Measurements from ENCODE around the gene ZNF556.
"Not testable (repeated sequence)": the region's sequence is repeated elsewhere in the genome, so short reads cannot be mapped to it uniquely, and the experiment has no call there.

ZNF556 gene

DNA sequence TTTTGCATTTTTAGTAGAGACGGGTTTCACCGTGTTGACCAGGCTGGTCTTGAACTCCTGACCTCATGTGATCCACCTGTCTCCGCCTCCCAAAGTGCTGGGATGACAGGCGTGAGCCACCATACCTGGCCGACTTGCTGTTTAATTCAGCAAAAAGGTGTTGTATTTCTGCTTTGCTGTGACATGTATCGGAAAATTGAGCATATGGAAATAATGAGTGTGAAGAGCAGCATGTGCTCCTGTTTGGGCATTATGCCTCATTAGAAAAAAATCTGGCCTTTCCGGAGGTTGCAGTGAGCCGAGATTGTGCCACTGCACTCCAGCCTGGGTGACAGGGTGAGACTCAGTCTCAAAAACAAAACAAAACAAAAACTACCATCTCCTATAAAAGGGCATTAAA is 23.4 kb downstream of the ZNF556 start:
- not testable (repeated sequence) for H3K9ac ChIP-seq (ENCODE audit: low read length)

DNA sequence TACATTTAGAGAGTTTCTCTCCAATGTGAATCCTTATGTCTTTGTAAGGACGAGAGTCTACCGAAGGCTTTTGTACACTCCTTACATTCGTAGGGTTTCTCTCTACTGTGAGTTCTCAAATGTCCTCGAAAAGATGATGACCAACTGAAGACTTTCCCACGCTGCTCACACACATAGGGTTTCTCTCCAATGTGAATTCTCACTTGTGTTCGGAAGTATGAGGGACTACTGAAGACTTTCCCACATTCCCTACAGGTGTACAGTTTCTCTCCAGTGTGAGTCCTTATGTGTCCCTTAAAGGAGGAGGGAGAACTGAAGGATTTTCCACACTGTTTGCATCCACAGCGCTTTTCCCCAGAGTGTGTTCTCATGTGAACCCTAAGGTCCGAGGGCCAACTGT is 29.6 kb downstream of the ZNF556 start:
- H3K4me3 ChIP-seq (ENCODE audit: low read length), result no peak overlapping the region
- H3K9ac ChIP-seq (ENCODE audit: low read length), result no peak overlapping the region
- no peaks in the 10 kb centered on the region for H3K27me3 ChIP-seq (ENCODE audit: control insufficient read depth, insufficient read depth, low read length)
- H3K36me3 ChIP-seq (ENCODE audit: control insufficient read depth, insufficient read depth, low read length), result no peaks in the 10 kb centered on the region
- H3K4me1 ChIP-seq (ENCODE audit: control insufficient read depth, insufficient read depth, low read length), result peaks cover under 1% of the 10 kb centered on the region
- H3K9me3 ChIP-seq (ENCODE audit: control insufficient read depth, low read length), result no peaks in the 10 kb centered on the region

More for the DNA sequence above, 23.4 kb downstream of the ZNF556 start:
- H3K4me3 ChIP-seq (ENCODE audit: low read length); H3K36me3 ChIP-seq (ENCODE audit: control insufficient read depth, insufficient read depth, low read length); H3K27me3 ChIP-seq (ENCODE audit: control insufficient read depth, insufficient read depth, low read length); H3K4me1 ChIP-seq (ENCODE audit: control insufficient read depth, insufficient read depth, low read length); H3K9me3 ChIP-seq (ENCODE audit: control insufficient read depth, low read length): not testable (repeated sequence)

DNA sequence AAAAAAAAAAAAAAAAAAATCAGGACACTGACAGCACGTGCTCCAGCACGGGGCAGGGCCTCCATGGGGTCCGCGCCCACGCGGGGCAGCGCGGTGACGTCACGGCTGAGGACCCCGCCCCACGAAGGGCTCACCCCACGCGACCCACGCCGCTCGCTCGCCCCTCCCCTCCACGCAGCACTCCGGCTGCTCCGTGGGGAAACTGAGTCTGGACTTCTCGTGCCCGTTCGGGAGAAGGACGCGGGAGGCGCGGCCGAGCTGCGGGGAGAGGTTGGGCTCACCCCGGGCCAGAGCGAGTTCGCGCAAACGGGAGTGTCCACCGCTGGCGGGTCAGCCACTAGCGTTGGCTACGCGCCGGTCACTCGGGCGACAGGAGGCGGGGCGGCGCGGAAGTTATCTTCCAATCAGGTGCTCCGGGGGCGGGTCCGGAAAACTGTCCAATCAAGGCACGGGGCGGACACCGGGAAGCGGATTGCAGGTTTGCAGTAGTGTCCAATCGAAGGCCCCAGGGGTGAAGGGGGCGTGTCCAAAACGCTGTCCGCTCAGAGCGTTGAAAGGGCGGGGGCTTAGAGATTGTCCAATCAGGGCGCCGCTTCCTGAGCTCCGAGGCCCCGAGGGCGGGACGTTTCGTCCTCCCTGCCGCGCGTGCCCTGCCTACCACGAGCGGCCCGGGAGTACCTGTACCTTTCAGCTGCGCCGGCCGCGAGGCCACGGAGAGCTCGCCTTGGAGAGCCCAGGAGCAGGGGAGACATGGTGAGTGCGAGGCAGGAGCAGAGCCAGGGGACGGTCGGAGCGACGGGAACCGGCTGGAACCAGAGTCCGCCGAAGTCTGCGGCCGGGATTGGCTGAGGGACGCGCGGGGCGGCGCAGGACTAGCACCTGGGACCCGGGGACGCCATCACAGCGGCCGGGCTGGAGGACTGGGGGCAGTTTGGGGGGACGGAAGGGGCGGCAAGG is 33.4 kb downstream of the ZNF556 start, which contains the start of gene ZNF57:
ZNF57 (plus strand) TSS at position 633 of the 957 bp plus-strand sequence; CDS start at position 751, 118 bp downstream.
- H3K36me3 ChIP-seq (ENCODE audit: control insufficient read depth, insufficient read depth, low read length), result no peaks in the 10 kb centered on the region
- no peaks in the 10 kb centered on the region for H3K9me3 ChIP-seq (ENCODE audit: control insufficient read depth, low read length)
- no peaks in the 10 kb centered on the region for H3K27me3 ChIP-seq (ENCODE audit: control insufficient read depth, insufficient read depth, low read length)
- peaks cover 21% of the 10 kb centered on the region for H3K4me1 ChIP-seq (ENCODE audit: control insufficient read depth, insufficient read depth, low read length)
- H3K9ac ChIP-seq (ENCODE audit: low read length), result peak within 1 kb of the TSS; percentile 81
- H3K4me3 ChIP-seq (ENCODE audit: low read length), result peak within 1 kb of the TSS; percentile 41

DNA sequence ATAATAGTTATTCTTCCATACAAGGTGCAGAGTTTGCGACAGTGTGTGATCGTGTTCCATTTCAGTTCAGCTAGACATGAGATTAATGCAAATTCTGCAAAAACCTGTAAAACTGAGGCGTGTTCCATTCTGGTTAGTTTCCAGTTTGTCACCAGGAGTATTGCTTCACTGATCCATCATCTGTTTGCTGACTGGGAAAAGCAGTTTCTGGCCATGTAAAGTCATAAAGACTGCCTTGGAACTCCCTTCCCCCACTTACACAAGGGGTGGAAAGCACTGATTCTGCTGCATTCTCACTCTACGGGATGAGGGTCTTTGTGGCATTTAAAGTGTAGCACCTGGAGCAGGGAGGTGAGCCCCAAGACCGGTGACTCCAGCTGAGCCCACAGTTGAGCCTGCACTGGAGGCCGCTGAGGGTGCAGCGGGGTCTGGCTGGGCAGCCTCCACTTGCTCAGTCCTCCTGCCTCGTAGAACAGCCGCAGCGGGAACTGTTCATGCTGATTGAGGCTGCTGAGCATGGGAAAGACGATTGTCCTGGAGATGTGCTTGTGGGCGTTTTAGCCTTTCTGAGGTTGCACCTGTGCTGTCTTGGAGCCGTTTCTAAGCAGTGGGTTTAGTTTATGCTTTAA is 35.6 kb downstream of the ZNF556 start:
- Histone ChIP-seq H3K27me3 (ENCODE audit: control insufficient read depth, insufficient read depth, low read length) (no peaks in the 10 kb centered on the region), H3K4me1 (ENCODE audit: control insufficient read depth, insufficient read depth, low read length) (peaks cover 21% of the 10 kb centered on the region), H3K4me3 (ENCODE audit: low read length) (no peak overlapping the region), H3K9ac (ENCODE audit: low read length) (no peak overlapping the region), H3K9me3 (ENCODE audit: control insufficient read depth, low read length) (no peaks in the 10 kb centered on the region), H3K36me3 (ENCODE audit: control insufficient read depth, insufficient read depth, low read length) (no peaks in the 10 kb centered on the region)

DNA sequence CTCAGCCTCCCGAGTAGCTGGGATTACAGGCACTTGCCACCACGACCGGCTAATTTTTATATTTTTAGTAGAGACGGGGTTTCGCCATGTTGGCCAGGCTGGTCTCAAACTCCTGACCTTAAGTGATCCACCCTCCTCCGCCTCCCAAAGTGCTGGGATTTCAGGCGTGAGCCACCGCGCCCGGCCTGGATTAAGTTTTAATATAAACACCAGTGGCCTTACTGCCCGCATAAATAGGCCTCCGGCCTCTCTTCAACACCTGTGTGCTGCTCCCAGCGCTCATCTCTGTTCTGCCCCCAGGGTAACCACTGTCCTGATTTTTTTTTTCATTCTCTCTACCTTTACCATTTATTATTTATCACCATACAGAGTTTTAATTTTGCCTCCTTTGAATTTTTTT is 36.2 kb downstream of the ZNF556 start:
- H3K4me1 ChIP-seq (ENCODE audit: control insufficient read depth, insufficient read depth, low read length), result peaks cover 21% of the 10 kb centered on the region
- not testable (repeated sequence) for H3K9me3 ChIP-seq (ENCODE audit: control insufficient read depth, low read length); H3K27me3 ChIP-seq (ENCODE audit: control insufficient read depth, insufficient read depth, low read length); H3K9ac ChIP-seq (ENCODE audit: low read length); H3K4me3 ChIP-seq (ENCODE audit: low read length); H3K36me3 ChIP-seq (ENCODE audit: control insufficient read depth, insufficient read depth, low read length)

DNA sequence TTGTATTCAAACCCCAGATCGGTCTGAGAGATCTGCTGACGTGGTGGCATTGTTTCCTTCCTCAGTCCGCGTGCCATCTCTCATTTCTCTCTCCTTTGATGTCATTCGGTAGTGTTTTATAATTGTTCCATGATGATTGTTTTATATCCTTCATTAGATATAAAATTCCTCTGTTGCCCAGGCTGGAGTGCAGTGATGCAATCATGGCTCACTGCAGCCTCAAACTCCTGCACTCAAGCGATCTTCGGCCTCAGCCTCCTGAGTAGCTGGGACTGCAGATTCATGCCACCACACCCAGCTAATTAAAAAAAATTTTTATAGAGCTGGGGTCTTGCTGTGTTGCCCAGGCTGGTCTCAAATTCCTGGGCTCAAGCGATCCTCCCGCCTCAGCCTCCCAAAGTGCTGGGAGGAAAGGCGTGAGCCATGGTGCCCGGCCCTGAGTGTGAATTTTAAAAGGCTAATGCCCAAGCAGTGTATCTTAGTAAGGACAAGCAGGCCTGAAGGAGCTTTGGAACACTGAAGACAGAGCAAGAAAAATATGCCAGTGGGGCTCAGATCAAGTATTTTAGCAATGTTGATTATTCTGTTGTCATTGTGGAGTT is 38.9 kb downstream of the ZNF556 start:
- peaks cover 26% of the 10 kb centered on the region for H3K4me1 ChIP-seq (ENCODE audit: control insufficient read depth, insufficient read depth, low read length)
- no peaks in the 10 kb centered on the region for H3K36me3 ChIP-seq (ENCODE audit: control insufficient read depth, insufficient read depth, low read length)
- H3K9ac ChIP-seq (ENCODE audit: low read length), result no peak overlapping the region
- H3K4me3 ChIP-seq (ENCODE audit: low read length), result no peak overlapping the region
- H3K9me3 ChIP-seq (ENCODE audit: control insufficient read depth, low read length), result no peaks in the 10 kb centered on the region
- H3K27me3 ChIP-seq (ENCODE audit: control insufficient read depth, insufficient read depth, low read length), result no peaks in the 10 kb centered on the region

DNA sequence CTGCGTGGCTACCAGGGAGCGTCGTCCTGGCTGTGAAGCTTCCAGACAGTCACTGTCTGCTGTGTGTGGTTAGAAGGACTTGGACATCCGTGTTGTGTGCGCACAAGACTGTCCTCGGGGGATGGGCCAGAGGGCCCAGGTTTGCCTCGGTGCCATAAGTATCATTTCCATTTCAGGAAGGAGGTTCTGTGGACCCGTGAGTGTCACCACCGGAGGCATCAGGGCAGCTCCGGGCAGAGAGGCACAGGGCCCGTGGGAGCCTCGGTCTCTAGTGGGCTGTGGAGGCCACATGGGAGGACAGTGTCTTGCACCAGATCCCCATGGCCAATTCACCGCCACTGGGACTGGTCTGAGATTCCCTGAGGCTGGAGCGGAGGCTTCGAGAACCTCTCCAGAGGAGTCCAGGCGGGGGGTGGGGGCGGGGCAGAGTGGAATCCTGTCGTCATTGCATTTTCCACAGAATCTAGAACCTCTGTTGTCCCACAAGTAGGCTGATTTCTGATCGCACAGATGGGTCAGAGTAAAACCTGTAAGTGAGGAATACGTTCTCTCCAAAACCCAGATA is 39.6 kb downstream of the ZNF556 start:
- Histone ChIP-seq H3K36me3 (ENCODE audit: control insufficient read depth, insufficient read depth, low read length) (no peaks in the 10 kb centered on the region), H3K4me3 (ENCODE audit: low read length) (no peak overlapping the region), H3K4me1 (ENCODE audit: control insufficient read depth, insufficient read depth, low read length) (peaks cover 25% of the 10 kb centered on the region), H3K9me3 (ENCODE audit: control insufficient read depth, low read length) (no peaks in the 10 kb centered on the region), H3K9ac (ENCODE audit: low read length) (no peak overlapping the region), H3K27me3 (ENCODE audit: control insufficient read depth, insufficient read depth, low read length) (no peaks in the 10 kb centered on the region)

DNA sequence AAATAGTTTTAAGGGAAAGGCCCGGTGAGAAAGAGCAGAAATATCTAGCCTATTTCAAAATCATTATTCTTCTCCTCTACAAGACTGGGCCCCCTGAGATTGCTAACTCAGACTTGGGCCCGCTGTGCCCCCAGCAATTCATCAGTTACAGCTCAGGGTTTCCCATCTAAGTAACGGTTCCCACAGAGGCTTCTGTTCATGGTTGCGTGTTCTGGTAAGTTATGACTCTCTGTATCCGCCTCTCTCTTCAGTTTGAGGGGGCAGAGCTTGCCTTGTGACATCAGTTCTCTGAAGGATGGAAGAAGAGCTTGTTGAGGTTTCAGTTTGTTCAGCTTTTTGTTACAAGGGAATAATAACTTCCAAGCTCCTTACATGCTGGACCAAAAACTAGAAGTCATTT is 45.2 kb downstream of the ZNF556 start:
- Histone ChIP-seq H3K9ac (ENCODE audit: low read length) (no peak overlapping the region), H3K9me3 (ENCODE audit: control insufficient read depth, low read length) (no peaks in the 10 kb centered on the region), H3K36me3 (ENCODE audit: control insufficient read depth, insufficient read depth, low read length) (peaks cover 7% of the 10 kb centered on the region), H3K4me3 (ENCODE audit: low read length) (no peak overlapping the region), H3K4me1 (ENCODE audit: control insufficient read depth, insufficient read depth, low read length) (peaks cover 5% of the 10 kb centered on the region), H3K27me3 (ENCODE audit: control insufficient read depth, insufficient read depth, low read length) (no peaks in the 10 kb centered on the region)

DNA sequence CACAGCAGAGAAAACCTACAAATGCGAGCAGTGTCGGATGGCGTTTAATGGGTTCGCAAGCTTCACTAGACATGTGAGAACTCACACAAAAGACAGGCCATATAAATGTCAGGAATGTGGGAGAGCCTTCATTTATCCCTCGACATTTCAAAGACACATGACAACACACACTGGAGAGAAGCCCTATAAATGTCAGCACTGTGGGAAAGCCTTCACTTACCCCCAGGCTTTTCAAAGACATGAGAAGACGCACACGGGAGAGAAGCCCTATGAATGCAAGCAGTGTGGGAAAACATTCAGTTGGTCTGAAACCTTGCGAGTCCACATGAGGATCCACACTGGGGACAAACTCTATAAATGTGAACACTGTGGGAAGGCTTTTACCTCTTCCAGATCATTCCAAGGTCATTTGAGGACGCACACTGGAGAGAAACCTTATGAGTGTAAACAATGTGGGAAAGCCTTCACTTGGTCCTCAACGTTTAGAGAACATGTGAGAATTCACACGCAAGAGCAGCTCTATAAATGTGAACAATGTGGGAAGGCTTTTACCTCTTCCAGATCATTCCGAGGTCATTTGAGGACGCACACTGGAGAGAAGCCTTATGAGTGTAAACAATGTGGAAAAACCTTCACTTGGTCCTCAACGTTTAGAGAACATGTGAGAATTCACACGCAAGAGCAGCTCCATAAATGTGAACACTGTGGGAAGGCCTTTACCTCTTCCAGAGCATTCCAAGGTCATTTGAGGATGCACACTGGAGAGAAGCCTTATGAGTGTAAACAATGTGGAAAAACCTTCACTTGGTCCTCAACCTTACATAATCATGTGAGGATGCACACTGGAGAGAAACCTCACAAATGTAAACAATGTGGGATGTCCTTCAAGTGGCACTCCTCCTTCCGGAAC is 50.4 kb downstream of the ZNF556 start:
- Histone ChIP-seq H3K9ac (ENCODE audit: low read length) (no peak overlapping the region), H3K9me3 (ENCODE audit: control insufficient read depth, low read length) (no peaks in the 10 kb centered on the region), H3K27me3 (ENCODE audit: control insufficient read depth, insufficient read depth, low read length) (no peaks in the 10 kb centered on the region), H3K4me3 (ENCODE audit: low read length) (no peak overlapping the region), H3K36me3 (ENCODE audit: control insufficient read depth, insufficient read depth, low read length) (peaks cover 13% of the 10 kb centered on the region), H3K4me1 (ENCODE audit: control insufficient read depth, insufficient read depth, low read length) (no peaks in the 10 kb centered on the region)

DNA sequence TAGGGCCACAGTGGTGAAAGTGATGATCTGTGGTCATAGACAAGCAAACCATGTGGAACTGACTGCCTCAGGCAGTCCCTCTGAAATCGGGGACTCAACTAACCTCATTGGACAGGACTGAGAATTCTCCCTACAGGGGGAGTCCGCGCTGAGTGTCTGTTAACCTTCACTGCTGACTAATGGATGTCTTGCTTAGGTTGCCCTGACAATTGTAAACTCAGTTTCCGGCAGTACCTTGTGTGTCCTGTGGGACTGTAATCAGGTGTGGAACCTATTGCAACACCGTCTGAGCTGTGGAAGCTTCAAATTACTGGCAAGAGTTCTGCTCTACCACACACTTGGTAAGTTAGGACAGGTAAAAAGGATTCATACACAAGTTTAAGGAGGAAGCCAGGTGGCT is 55.9 kb downstream of the ZNF556 start:
- H3K4me3 ChIP-seq (ENCODE audit: low read length), result no peak overlapping the region
- H3K4me1 ChIP-seq (ENCODE audit: control insufficient read depth, insufficient read depth, low read length), result no peaks in the 10 kb centered on the region
- no peak overlapping the region for H3K9ac ChIP-seq (ENCODE audit: low read length)
- no peaks in the 10 kb centered on the region for H3K27me3 ChIP-seq (ENCODE audit: control insufficient read depth, insufficient read depth, low read length)
- H3K36me3 ChIP-seq (ENCODE audit: control insufficient read depth, insufficient read depth, low read length), result peaks cover under 1% of the 10 kb centered on the region
- no peaks in the 10 kb centered on the region for H3K9me3 ChIP-seq (ENCODE audit: control insufficient read depth, low read length)

DNA sequence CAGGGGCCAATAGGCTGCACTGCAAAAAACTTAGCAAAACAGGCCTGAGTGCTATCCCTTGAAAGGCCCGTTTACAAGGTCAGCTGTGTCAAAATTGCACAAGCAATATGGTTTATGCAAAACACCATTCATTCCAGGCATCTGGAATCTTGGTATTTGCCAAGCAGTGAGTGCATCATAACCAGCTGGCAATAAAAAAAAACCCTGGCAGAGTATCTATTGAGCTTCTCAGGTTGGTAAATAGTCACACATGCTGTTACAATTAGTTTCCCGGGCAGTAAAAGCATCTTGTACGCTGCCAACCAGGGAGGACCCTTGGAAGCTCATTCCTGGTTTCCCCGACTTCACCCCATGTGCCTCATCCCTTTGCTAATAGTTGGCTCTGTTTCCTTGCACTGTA is 56.4 kb downstream of the ZNF556 start:
- no peaks in the 10 kb centered on the region for H3K36me3 ChIP-seq (ENCODE audit: control insufficient read depth, insufficient read depth, low read length)
- no peaks in the 10 kb centered on the region for H3K9me3 ChIP-seq (ENCODE audit: control insufficient read depth, low read length)
- no peaks in the 10 kb centered on the region for H3K27me3 ChIP-seq (ENCODE audit: control insufficient read depth, insufficient read depth, low read length)
- no peak overlapping the region for H3K9ac ChIP-seq (ENCODE audit: low read length)
- H3K4me3 ChIP-seq (ENCODE audit: low read length), result no peak overlapping the region
- H3K4me1 ChIP-seq (ENCODE audit: control insufficient read depth, insufficient read depth, low read length), result no peaks in the 10 kb centered on the region

All from mucosa of stomach (tissue), 1 donor.